ENCODE results near the gene CARD18. TPM values are rescaled to one million over a fixed set of nuclear protein-coding genes. Genes with fewer than 3 reads are reported as not detected.
A peak's percentile ranks its signal among the peaks of the same experiment; 100 is the strongest.

CARD18 gene
- total and polyA plus RNA-seq, 4 donors = not detected

DNA sequence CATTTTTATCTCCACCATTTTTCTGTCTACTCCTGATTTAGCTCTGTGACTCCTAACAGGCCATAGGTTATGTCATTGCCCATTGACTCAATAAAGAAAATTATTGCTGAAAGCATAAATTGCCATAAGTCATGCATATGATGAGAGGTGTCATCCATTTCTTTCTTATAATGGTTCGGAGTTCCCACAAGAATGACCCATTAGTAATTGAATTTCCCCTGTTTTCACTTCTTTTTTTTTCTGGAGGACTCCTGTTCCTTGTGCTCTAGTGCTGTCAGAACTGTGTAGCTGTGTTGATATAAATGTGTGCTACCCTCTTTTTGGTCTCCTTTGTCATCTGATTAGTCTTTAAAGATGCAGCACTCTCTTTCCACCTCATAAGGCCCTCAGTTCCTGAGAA is 22.9 kb upstream of the CARD18 start:
- no peaks in the 10 kb centered on the region for H3K4me1 ChIP-seq (ENCODE audit: control insufficient read depth, insufficient read depth, low read length)
- H3K27ac ChIP-seq (ENCODE audit: low read depth, low read length) = no peak overlapping the region
- no peak overlapping the region for H3K4me3 ChIP-seq (ENCODE audit: low read depth, low read length)
- WGBS (ENCODE audit: insufficient coverage) = no CpG with 5 or more reads among the region's 1 CpG
- no peaks in the 10 kb centered on the region for H3K9me3 ChIP-seq (ENCODE audit: control insufficient read depth, insufficient read depth, low read length)
- DNase-seq (ENCODE audit: low read depth in 4 of 6, low spot score in 6 of 6) = no peak
- H3K36me3 ChIP-seq (ENCODE audit: control insufficient read depth, insufficient read depth, low read length) = no peaks in the 10 kb centered on the region
- H3K27me3 ChIP-seq (ENCODE audit: control insufficient read depth, insufficient read depth, low read length) = no peaks in the 10 kb centered on the region

DNA sequence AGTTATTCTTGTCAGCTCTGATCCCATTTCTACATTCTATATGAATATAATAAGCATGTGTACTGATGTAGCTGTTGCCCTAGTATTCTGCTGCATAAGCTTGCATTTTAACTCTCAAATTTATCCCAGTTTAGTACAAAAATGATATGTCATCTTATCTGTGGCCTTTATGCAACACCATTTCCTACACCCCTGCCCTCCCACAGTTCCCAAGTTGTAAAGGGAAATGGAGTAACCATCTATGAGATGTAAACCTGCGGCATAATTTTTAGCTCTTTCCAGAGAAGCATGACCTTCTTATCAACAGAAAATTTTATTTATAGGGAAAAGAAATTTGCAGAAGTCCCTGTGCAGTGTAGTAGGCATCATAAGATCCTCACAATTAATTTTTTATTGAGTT is 18.9 kb upstream of the CARD18 start:
- Histone ChIP-seq H3K4me1 (ENCODE audit: control insufficient read depth, insufficient read depth, low read length) (no peaks in the 10 kb centered on the region), H3K27me3 (ENCODE audit: control insufficient read depth, insufficient read depth, low read length) (no peaks in the 10 kb centered on the region), H3K27ac (ENCODE audit: low read depth, low read length) (no peak overlapping the region), H3K36me3 (ENCODE audit: control insufficient read depth, insufficient read depth, low read length) (no peaks in the 10 kb centered on the region), H3K9me3 (ENCODE audit: control insufficient read depth, insufficient read depth, low read length) (no peaks in the 10 kb centered on the region), H3K4me3 (ENCODE audit: low read depth, low read length) (no peak overlapping the region)
- WGBS (ENCODE audit: insufficient coverage) = no CpG with 5 or more reads among the region's 1 CpG
- no peak for DNase-seq (ENCODE audit: low read depth in 4 of 6, low spot score in 6 of 6)

DNA sequence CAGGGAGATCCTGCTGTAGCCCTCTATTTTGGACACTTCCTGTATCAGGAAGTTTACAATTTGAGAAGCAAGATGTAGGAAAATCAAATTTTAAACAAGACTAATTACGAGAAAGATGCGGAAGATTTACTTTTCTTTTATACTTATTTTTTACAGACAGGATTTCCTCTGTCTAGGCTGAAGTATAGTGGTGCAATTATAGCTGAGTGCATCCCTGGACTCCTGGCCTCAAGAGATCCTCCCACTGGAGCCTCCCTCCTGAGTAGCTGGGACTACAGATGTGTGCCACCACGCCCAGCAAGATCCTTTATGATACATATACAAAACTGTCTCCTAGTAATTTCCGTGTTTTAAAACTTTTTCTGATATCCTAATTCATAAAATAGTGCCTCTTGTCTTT is 17.2 kb upstream of the CARD18 start:
- H3K4me3 ChIP-seq (ENCODE audit: low read depth, low read length) = no peak overlapping the region
- no peak overlapping the region for H3K27ac ChIP-seq (ENCODE audit: low read depth, low read length)
- H3K36me3 ChIP-seq (ENCODE audit: control insufficient read depth, insufficient read depth, low read length) = no peaks in the 10 kb centered on the region
- WGBS (ENCODE audit: insufficient coverage) = 80% methylated on average over 1 of the region's 4 CpGs
- no peaks in the 10 kb centered on the region for H3K4me1 ChIP-seq (ENCODE audit: control insufficient read depth, insufficient read depth, low read length)
- no peak for DNase-seq (ENCODE audit: low read depth in 4 of 6, low spot score in 6 of 6)
- no peaks in the 10 kb centered on the region for H3K27me3 ChIP-seq (ENCODE audit: control insufficient read depth, insufficient read depth, low read length)
- H3K9me3 ChIP-seq (ENCODE audit: control insufficient read depth, insufficient read depth, low read length) = no peaks in the 10 kb centered on the region

DNA sequence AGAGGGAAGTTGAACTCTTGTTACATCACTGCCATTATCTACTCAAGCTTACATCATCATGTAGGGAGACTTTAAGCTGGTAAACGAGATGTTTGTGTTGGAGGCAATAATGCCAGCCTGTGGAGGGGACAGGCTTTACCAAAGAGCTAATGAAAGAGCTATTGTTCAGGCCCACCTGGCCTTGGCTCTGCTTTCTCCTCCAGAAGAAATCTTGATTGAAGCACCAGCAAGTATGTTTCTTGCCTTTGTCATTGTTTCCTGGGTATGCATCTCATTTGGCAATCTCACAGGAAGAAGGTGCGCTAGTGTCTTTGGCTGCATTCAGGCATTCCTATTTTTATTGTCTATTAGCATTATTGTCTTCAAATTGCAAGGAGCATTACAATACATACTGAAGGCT is 16.7 kb upstream of the CARD18 start:
- WGBS (ENCODE audit: insufficient coverage) = 67% methylated on average over 1 of the region's 2 CpGs
- Histone ChIP-seq H3K27me3 (ENCODE audit: control insufficient read depth, insufficient read depth, low read length) (no peaks in the 10 kb centered on the region), H3K27ac (ENCODE audit: low read depth, low read length) (no peak overlapping the region), H3K4me1 (ENCODE audit: control insufficient read depth, insufficient read depth, low read length) (no peaks in the 10 kb centered on the region), H3K4me3 (ENCODE audit: low read depth, low read length) (no peak overlapping the region), H3K36me3 (ENCODE audit: control insufficient read depth, insufficient read depth, low read length) (no peaks in the 10 kb centered on the region), H3K9me3 (ENCODE audit: control insufficient read depth, insufficient read depth, low read length) (no peaks in the 10 kb centered on the region)
- no peak for DNase-seq (ENCODE audit: low read depth in 4 of 6, low spot score in 6 of 6)

DNA sequence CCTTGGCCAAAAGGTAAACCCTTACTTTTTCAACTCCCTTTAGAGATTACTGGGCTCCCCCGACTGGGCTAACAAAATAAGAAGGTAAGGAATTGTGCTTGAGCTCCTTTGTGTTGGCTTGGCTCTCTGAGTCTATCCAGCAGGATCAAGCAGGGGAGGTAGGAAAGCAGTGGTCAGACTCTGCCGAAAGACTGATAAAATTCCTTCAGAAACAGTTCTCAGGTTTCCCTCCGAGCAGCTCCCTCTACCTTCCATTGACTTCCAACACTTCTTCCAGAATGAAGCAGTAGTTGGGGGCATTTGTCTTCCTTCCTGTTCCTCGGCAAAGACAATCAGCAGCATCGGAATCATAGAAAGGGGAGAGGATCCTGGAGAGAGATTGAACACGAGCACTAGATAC is 16.1 kb upstream of the CARD18 start:
- Histone ChIP-seq H3K27me3 (ENCODE audit: control insufficient read depth, insufficient read depth, low read length) (no peaks in the 10 kb centered on the region), H3K4me1 (ENCODE audit: control insufficient read depth, insufficient read depth, low read length) (no peaks in the 10 kb centered on the region), H3K9me3 (ENCODE audit: control insufficient read depth, insufficient read depth, low read length) (no peaks in the 10 kb centered on the region), H3K27ac (ENCODE audit: low read depth, low read length) (no peak overlapping the region), H3K36me3 (ENCODE audit: control insufficient read depth, insufficient read depth, low read length) (no peaks in the 10 kb centered on the region), H3K4me3 (ENCODE audit: low read depth, low read length) (no peak overlapping the region)
- no peak for DNase-seq (ENCODE audit: low read depth in 4 of 6, low spot score in 6 of 6)
- 90% methylated on average over 2 of the region's 6 CpGs for WGBS (ENCODE audit: insufficient coverage)

DNA sequence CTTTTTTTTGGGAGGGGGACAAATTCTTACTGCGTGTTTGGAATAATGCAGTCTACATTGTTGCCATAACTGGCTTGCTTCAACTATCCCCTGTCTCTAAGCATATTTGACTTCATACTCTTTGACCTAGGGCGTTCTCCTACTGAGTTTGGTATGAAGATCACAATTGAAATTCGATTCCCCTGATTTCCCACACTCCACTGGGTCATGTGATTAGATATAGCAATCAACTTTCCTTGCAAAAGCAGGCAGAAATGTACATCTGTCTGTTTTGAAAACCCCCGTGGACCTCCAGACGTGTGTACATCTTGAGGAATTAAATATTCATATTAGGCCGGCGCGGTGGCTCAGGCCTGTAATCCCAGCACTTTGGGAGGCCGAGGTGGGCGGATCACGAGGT is 13.8 kb upstream of the CARD18 start:
- no peak overlapping the region for H3K27ac ChIP-seq (ENCODE audit: low read depth, low read length)
- no peak overlapping the region for H3K4me3 ChIP-seq (ENCODE audit: low read depth, low read length)
- WGBS (ENCODE audit: insufficient coverage) = 96% methylated on average over 8 of the region's 11 CpGs
- H3K9me3 ChIP-seq (ENCODE audit: control insufficient read depth, insufficient read depth, low read length) = no peaks in the 10 kb centered on the region
- H3K27me3 ChIP-seq (ENCODE audit: control insufficient read depth, insufficient read depth, low read length) = no peaks in the 10 kb centered on the region
- no peak for DNase-seq (ENCODE audit: low read depth in 4 of 6, low spot score in 6 of 6)
- no peaks in the 10 kb centered on the region for H3K36me3 ChIP-seq (ENCODE audit: control insufficient read depth, insufficient read depth, low read length)
- H3K4me1 ChIP-seq (ENCODE audit: control insufficient read depth, insufficient read depth, low read length) = no peaks in the 10 kb centered on the region

DNA sequence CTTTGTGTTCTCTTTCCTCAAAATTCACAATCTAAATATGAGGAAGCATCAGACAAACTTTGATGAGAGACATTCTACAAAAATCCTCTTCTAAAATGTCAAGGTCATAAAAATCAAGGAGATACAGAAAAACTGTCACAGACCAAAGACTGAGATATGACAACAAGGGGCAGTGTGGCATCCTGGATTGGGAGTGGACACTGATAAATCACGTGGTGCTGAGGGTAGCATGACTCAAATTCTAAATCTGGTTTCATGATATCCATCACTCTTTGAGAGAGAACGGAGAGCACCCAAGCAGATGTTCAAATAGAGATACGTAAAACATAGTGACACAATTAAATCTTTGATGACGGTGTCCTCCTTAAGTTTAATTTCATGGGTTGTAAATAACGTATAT is 13.0 kb upstream of the CARD18 start:
- WGBS (ENCODE audit: insufficient coverage) = 83% methylated on average over 1 of the region's 5 CpGs
- Histone ChIP-seq H3K4me3 (ENCODE audit: low read depth, low read length) (no peak overlapping the region), H3K9me3 (ENCODE audit: control insufficient read depth, insufficient read depth, low read length) (no peaks in the 10 kb centered on the region), H3K27me3 (ENCODE audit: control insufficient read depth, insufficient read depth, low read length) (no peaks in the 10 kb centered on the region), H3K27ac (ENCODE audit: low read depth, low read length) (no peak overlapping the region), H3K36me3 (ENCODE audit: control insufficient read depth, insufficient read depth, low read length) (no peaks in the 10 kb centered on the region), H3K4me1 (ENCODE audit: control insufficient read depth, insufficient read depth, low read length) (no peaks in the 10 kb centered on the region)
- DNase-seq (ENCODE audit: low read depth in 4 of 6, low spot score in 6 of 6) = no peak

DNA sequence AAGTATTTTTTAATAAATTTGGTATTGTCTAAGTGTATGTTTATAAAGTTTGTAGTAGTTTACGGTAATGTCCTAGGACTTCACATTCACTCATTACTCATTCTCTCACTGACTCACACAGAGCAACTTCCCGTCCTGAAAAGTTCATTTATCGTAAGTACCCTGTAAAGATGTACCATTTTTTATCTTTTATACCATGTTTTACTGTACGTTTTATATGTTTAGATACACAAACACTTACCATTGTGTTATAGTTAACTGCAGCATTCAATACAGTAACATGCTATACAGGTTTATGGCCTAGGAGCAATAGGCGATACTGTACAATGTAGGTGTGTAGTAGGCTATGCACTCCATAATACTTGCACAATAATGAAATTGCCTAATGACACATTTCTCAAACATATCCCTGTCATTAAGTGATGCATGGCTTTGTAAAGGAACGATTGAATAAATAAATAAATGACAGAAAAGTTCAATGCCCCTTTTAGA is 12.5 kb upstream of the CARD18 start:
- Histone ChIP-seq H3K4me3 (ENCODE audit: low read depth, low read length) (no peak overlapping the region), H3K4me1 (ENCODE audit: control insufficient read depth, insufficient read depth, low read length) (no peaks in the 10 kb centered on the region), H3K27ac (ENCODE audit: low read depth, low read length) (no peak overlapping the region), H3K36me3 (ENCODE audit: control insufficient read depth, insufficient read depth, low read length) (no peaks in the 10 kb centered on the region), H3K9me3 (ENCODE audit: control insufficient read depth, insufficient read depth, low read length) (no peaks in the 10 kb centered on the region), H3K27me3 (ENCODE audit: control insufficient read depth, insufficient read depth, low read length) (no peaks in the 10 kb centered on the region)
- no CpG with 5 or more reads among the region's 6 CpGs for WGBS (ENCODE audit: insufficient coverage)
- no peak for DNase-seq (ENCODE audit: low read depth in 4 of 6, low spot score in 6 of 6)

DNA sequence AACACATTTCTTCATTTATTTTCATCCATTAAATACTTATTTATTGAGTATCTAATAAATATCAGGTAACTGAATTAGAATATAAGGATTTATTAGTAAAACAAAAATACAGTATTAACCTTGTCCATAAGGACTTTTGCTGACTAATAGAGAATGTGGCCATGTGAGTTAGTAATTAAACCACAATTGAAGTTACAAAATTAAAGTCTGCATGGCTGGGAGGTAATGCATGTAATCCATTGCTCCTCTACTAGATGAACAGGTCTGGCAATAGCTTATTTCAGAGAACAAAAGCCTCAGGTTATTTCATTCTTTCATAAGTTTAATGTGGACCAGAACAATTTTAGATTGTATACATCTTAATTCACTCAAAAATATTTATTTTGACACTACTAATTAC is 9.9 kb upstream of the CARD18 start:
- H3K27me3 ChIP-seq (ENCODE audit: control insufficient read depth, insufficient read depth, low read length) = no peaks in the 10 kb centered on the region
- no peak overlapping the region for H3K27ac ChIP-seq (ENCODE audit: low read depth, low read length)
- H3K4me1 ChIP-seq (ENCODE audit: control insufficient read depth, insufficient read depth, low read length) = no peaks in the 10 kb centered on the region
- H3K9me3 ChIP-seq (ENCODE audit: control insufficient read depth, insufficient read depth, low read length) = no peaks in the 10 kb centered on the region
- DNase-seq (ENCODE audit: low read depth in 4 of 6, low spot score in 6 of 6) = no peak
- no peaks in the 10 kb centered on the region for H3K36me3 ChIP-seq (ENCODE audit: control insufficient read depth, insufficient read depth, low read length)
- H3K4me3 ChIP-seq (ENCODE audit: low read depth, low read length) = no peak overlapping the region

DNA sequence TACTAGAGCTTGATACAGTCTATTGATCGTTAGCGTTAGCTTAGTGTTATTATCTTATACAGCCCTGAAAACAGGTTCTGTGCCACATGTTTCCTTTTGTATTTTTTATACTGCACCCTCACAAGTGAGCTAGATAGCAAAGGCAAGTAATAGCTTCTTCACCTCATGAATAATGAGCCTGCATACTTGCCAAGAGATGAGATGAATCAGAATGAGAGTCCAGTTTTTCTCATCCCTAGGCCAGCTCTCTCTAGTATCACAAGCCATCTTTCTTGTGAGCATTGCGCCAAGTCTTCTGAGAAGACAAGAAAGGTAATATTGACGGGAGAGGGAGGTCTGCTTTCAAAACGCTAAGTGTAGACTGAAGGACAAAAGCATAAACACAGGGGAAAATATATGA is 8.7 kb upstream of the CARD18 start:
- Histone ChIP-seq H3K4me3 (ENCODE audit: low read depth, low read length) (no peak overlapping the region), H3K9me3 (ENCODE audit: control insufficient read depth, insufficient read depth, low read length) (no peaks in the 10 kb centered on the region), H3K4me1 (ENCODE audit: control insufficient read depth, insufficient read depth, low read length) (no peaks in the 10 kb centered on the region), H3K27me3 (ENCODE audit: control insufficient read depth, insufficient read depth, low read length) (no peaks in the 10 kb centered on the region), H3K36me3 (ENCODE audit: control insufficient read depth, insufficient read depth, low read length) (no peaks in the 10 kb centered on the region), H3K27ac (ENCODE audit: low read depth, low read length) (no peak overlapping the region)
- WGBS (ENCODE audit: insufficient coverage) = 94% methylated on average over 2 of the region's 5 CpGs
- peak in 1 of 6 donors; percentile 7 for DNase-seq (ENCODE audit: low read depth in 4 of 6, low spot score in 6 of 6)
